HG03064 (cell line): ENCODE results near the gene TLR9.
"Not testable (repeated sequence)": the region's sequence is repeated elsewhere in the genome, so short reads cannot be mapped to it uniquely, and the experiment has no call there.

Experiments used
- ATAC-seq: cut with Tn5 transposase; IDR thresholded peaks from one replicate; pipeline ENCODE4 v1.9.1; 2021; ENCODE audit warnings: low read depth; ENCODE audit not compliant: unreplicated experiment

TLR9 gene

GRCh38 chr3:52196977-52197376 is 28.5 kb downstream of the TLR9 start:
- ATAC-seq, result no peak

GRCh38 chr3:52195823-52196331 is 29.6 kb downstream of the TLR9 start:
- no peak for ATAC-seq

- ATAC-seq, result no peak
These were observed 30.2 kb downstream of the TLR9 start for GRCh38 chr3:52195291-52195597.

GRCh38 chr3:52194485-52195290 is 30.8 kb downstream of the TLR9 start:
- no peak for ATAC-seq

- no peak for ATAC-seq
These were observed 32.4 kb downstream of the TLR9 start for GRCh38 chr3:52193065-52193464.

GRCh38 chr3:52191663-52192062 is 33.8 kb downstream of the TLR9 start:
- ATAC-seq, result no peak

GRCh38 chr3:52190294-52191074 is 35.0 kb downstream of the TLR9 start:
- ATAC-seq, result no peak

- no peak for ATAC-seq
These were observed 36.9 kb downstream of the TLR9 start for GRCh38 chr3:52188556-52188955.

- no peak for ATAC-seq
These were observed 38.7 kb downstream of the TLR9 start for GRCh38 chr3:52186729-52187128.

GRCh38 chr3:52185837-52186236 is 39.6 kb downstream of the TLR9 start:
- no peak for ATAC-seq

- no peak for ATAC-seq
These were observed 40.1 kb downstream of the TLR9 start for GRCh38 chr3:52185311-52185710.

- ATAC-seq, result no peak
These were observed 40.8 kb downstream of the TLR9 start for GRCh38 chr3:52184690-52185089.

GRCh38 chr3:52183786-52184445 is 41.5 kb downstream of the TLR9 start:
- ATAC-seq, result no peak

GRCh38 chr3:52182691-52183090 is 42.8 kb downstream of the TLR9 start:
- ATAC-seq, result no peak

- no peak for ATAC-seq
These were observed 43.2 kb downstream of the TLR9 start for GRCh38 chr3:52182196-52182595.

- ATAC-seq, result no peak
These were observed 43.9 kb downstream of the TLR9 start for GRCh38 chr3:52181543-52181942.

- no peak for ATAC-seq
These were observed 46.9 kb downstream of the TLR9 start for GRCh38 chr3:52178537-52178936.

GRCh38 chr3:52178126-52178525 is 47.3 kb downstream of the TLR9 start:
- ATAC-seq, result not testable (repeated sequence)

- ATAC-seq, result no peak
These were observed 47.8 kb downstream of the TLR9 start for GRCh38 chr3:52177701-52178042.

GRCh38 chr3:52176951-52177700 is 48.3 kb downstream of the TLR9 start:
- ATAC-seq, result no peak
